Mammary microvascular endothelial cell (primary cell): ENCODE results near the gene TAF11L10. TPM values are rescaled to one million over a fixed set of nuclear protein-coding genes. Genes with fewer than 3 reads are reported as not detected.

Experiments used
- total RNA-seq: library from RNA; depleted of rRNA; stranded (reverse); fragments of >200 nt; gene quantifications from 2 replicates; pipeline ENCODE4 v1.2.3, GENCODE V29; 2015

Gene TAF11L10
- total RNA-seq = not detected in 2 replicates

GRCh38 chr5:17597728-17598127 lies at the start of gene TAF11L10:
Gene TAF11L10 (minus strand): TSS chr5:17597828.

GRCh38 chr5:17634160-17634559 lies 36.5 kb upstream of the TAF11L10 start, which contains the start of gene TAF11L14:
Gene TAF11L14 (plus strand): TSS chr5:17634460.

DNA sequence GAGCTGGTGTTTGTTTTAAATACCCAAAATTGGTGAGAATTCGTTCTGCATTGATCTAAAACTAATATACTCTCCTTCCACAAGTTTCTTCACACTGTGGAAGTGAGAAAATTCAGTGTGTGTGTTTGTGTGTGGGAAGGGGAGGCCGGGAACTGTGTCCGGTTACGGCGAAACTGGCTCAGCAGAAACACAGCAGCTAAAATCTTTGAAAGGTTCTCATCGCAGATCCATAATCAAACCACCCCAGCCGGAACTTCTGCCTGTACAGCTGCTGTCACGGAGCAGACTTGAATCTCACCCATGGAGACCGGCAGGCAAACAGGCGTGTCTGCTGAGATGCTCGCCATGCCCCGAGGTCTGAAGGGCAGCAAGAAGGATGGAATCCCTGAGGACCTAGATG lies 34.2 kb upstream of the TAF11L10 start, which contains the start of gene TAF11L13:
Gene TAF11L13 (plus strand): TSS at position 301 of the 400 bp plus-strand sequence.

GRCh38 chr5:17610092-17610491 lies 12.5 kb upstream of the TAF11L10 start, which contains the start of gene TAF11L12:
Gene TAF11L12 (plus strand): TSS chr5:17610392.

GRCh38 chr5:17603880-17604279 lies 6.3 kb upstream of the TAF11L10 start, which contains the start of gene TAF11L11:
Gene TAF11L11 (plus strand): TSS chr5:17604183.

GRCh38 chr5:17594255-17594654 lies 3.4 kb downstream of the TAF11L10 start, which contains the start of gene TAF11L9:
Gene TAF11L9 (minus strand): TSS chr5:17594394.

GRCh38 chr5:17590860-17591259 lies 6.8 kb downstream of the TAF11L10 start, which contains the start of gene TAF11L8:
Gene TAF11L8 (minus strand): TSS chr5:17590960.

GRCh38 chr5:17585658-17586057 lies 12.0 kb downstream of the TAF11L10 start, which contains the start of gene TAF11L7:
Gene TAF11L7 (minus strand): TSS chr5:17585758.

Other genes with a start within 250 kb of the TAF11L10 start
- gene TAF11L2, start 99.6 kb downstream of the TAF11L10 start, total RNA-seq = not detected in 2 replicates
- not detected in 2 replicates for gene TAF11L3, start 79.5 kb downstream of the TAF11L10 start, total RNA-seq
- not detected in 2 replicates for gene TAF11L4, start 76.0 kb downstream of the TAF11L10 start, total RNA-seq
- not detected in 2 replicates for gene TAF11L5, start 72.6 kb downstream of the TAF11L10 start, total RNA-seq
- not detected in 2 replicates for gene TAF11L6, start 69.2 kb downstream of the TAF11L10 start, total RNA-seq
- gene TAF11L7, start 12.1 kb downstream of the TAF11L10 start, total RNA-seq = not detected in 2 replicates
- gene TAF11L8, start 6.9 kb downstream of the TAF11L10 start, total RNA-seq = not detected in 2 replicates
- not detected in 2 replicates for gene TAF11L9, start 3.4 kb downstream of the TAF11L10 start, total RNA-seq
- not detected in 2 replicates for gene TAF11L11, start 6.4 kb upstream of the TAF11L10 start, total RNA-seq
- gene TAF11L12, start 12.6 kb upstream of the TAF11L10 start, total RNA-seq = not detected in 2 replicates
- gene TAF11L13, start 34.3 kb upstream of the TAF11L10 start, total RNA-seq = not detected in 2 replicates
- gene TAF11L14, start 36.6 kb upstream of the TAF11L10 start, total RNA-seq = not detected in 2 replicates